22Rv1 (cell line): ENCODE data around the gene EFNB3.

ENCODE experiments used
- H3K27ac ChIP-seq: fragments of 450-650 bp; 2 replicates; pipeline ENCODE4 v1.5.1; 2017
- ZFX ChIP-seq: fragments of 450-650 bp; IDR thresholded peaks from 2 replicates; pipeline ENCODE4 v1.6.1; 2017; ENCODE audit warnings: antibody characterized with exemption, borderline replicate concordance
- TF ChIP-seq, protein P1 (sequence below): fragments of 450-650 bp; IDR thresholded peaks from 2 replicates; pipeline ENCODE4 v1.5.1; 2017; ENCODE audit warnings: mild to moderate bottlenecking

EFNB3 gene

GRCh38 chr17:7756968-7757367 lies 52.0 kb downstream of the EFNB3 start:
- no peak for TF ChIP-seq ZFX
- TF ChIP-seq, protein P1, sequence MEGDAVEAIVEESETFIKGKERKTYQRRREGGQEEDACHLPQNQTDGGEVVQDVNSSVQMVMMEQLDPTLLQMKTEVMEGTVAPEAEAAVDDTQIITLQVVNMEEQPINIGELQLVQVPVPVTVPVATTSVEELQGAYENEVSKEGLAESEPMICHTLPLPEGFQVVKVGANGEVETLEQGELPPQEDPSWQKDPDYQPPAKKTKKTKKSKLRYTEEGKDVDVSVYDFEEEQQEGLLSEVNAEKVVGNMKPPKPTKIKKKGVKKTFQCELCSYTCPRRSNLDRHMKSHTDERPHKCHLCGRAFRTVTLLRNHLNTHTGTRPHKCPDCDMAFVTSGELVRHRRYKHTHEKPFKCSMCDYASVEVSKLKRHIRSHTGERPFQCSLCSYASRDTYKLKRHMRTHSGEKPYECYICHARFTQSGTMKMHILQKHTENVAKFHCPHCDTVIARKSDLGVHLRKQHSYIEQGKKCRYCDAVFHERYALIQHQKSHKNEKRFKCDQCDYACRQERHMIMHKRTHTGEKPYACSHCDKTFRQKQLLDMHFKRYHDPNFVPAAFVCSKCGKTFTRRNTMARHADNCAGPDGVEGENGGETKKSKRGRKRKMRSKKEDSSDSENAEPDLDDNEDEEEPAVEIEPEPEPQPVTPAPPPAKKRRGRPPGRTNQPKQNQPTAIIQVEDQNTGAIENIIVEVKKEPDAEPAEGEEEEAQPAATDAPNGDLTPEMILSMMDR, result no peak
- no peak overlapping the region for H3K27ac ChIP-seq
